GM12891 (cell line): ENCODE data around the gene ENPEP.
"Not testable (repeated sequence)": the region's sequence is repeated elsewhere in the genome, so short reads cannot be mapped to it uniquely, and the experiment has no call there.

ENCODE experiments used
- DNase-seq: peaks from one replicate; pipeline ENCODE4 v3.0.0; 2011; ENCODE audit warnings: low spot score; ENCODE audit not compliant: insufficient read length
- FAIRE-seq: peaks from 2 replicates; lab custom pipeline; 2011; peaks lifted over from hg19 to GRCh38; lab: Jason Lieb, UNC
- PAX5 ChIP-seq: IDR thresholded peaks from 2 replicates; pipeline ENCODE4 v1.6.1; 2011; ENCODE audit warnings: low read length, moderate library complexity, mild to moderate bottlenecking; ENCODE audit not compliant: insufficient read depth, severe bottlenecking
- POLR2A ChIP-seq: IDR thresholded peaks from 2 replicates; pipeline ENCODE4 v1.6.1; 2011; ENCODE audit warnings: low read depth, low read length, control low read depth
- POLR2AphosphoS5 ChIP-seq: IDR thresholded peaks from 2 replicates; pipeline ENCODE4 v1.6.1; 2011; ENCODE audit warnings: low read depth, low read length, control low read depth
- POU2F2 ChIP-seq: IDR thresholded peaks from 2 replicates; pipeline ENCODE4 v1.6.1; 2011; ENCODE audit warnings: low read depth, mild to moderate bottlenecking, control low read depth, low read length, moderate library complexity
- SPI1 ChIP-seq: IDR thresholded peaks from 2 replicates; pipeline ENCODE4 v1.6.1; 2011; ENCODE audit warnings: low read depth, low read length, control low read depth
- TAF1 ChIP-seq: IDR thresholded peaks from 2 replicates; pipeline ENCODE4 v1.6.1; 2011; ENCODE audit warnings: low read depth, low read length, control low read depth

Gene ENPEP

DNA sequence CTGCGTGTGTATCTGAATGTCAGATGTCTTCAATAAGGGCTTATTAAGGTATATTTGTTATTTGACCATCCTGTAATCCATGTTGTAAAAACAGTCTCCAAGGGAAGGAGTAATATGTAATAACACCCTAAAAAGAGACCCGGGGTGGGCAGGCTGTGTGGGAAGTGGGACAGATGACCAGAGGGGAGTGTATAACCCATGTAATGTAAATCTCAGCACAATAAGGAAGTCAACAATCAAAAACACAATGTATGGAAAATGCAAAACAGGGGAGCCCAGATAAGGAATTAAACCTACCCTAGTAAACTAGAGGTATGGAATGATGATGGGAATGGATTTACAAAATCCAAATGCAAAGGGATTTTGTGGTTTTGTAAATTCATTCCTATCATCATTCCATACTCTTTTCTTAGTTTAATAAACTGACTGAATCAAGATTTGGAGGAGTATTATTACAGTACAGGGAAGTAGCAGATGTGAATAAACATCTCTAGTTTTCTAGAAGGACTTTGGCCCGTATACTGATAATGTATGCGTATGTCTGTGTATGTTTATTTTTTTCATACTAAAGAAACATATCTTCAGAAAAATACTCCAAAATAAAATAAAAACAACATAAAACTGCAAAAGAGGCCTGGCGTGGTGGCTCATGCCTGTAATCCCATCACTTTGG, 15.7 kb upstream of the ENPEP start:
- no peak for DNase-seq
- FAIRE-seq: no peak
- TF ChIP-seq POU2F2 (no peak), TAF1 (no peak), SPI1 (no peak), POLR2A (no peak), POLR2AphosphoS5 (no peak), PAX5 (no peak)

DNA sequence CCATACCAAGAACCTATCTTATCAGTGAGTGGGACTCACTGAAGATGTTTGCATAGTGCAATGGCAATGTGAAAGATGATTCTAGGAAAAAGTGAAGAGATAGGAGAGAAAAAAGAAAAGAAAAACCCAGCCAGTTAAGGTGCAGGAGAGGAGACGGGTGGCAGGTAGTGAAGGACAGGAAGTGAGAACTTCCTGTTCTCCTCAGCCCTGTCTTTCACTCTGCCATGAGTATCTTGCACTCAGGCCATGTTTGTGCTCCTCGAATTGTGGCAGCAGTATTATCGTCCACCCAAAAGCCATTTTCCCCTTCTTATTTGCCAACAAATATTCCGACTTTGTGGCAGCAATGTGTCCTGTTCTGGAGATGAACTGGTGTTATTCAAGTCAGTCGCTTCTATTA, 8.6 kb upstream of the ENPEP start:
- peak; percentile 73 for FAIRE-seq
- no peak for DNase-seq
- TF ChIP-seq POU2F2 (no peak), POLR2A (no peak), SPI1 (peak; percentile 68; the same call in 1 of the 2 replicates)

DNA sequence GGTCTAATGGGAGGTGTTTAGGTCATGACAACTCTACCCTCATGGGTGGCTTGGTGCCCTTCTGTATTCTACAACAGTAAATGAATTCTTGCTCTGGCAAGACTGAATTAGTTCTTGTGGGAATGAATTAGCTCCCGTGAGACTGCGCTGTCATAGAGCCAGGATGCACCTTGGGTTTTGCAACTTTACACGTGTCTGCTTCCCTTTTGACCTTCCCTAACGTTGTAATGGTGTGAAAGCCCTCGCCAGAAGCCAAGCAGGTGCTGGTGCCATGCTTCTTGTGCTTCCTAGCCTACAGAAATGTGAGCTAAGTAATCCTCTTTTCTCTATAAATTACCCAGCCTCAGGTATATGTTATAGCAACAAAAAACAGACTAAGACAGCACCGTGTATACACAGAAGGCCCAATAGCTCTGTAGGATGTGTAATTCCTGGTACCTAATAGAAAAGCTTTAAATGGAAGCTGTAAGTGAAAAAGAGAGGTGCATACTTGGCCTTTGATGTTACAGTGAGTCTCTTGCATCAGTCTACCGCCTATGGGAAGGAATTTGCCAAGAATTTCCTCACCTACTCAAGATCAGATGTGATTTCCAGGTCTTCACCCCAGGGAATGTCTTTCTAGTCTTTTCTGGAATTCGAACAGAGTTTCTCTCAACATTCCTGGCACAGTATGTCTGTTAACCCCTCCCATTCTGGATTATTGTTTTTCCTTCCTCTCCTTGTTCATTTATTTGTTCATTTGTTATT, 3.2 kb upstream of the ENPEP start:
- TF ChIP-seq POU2F2: no peak
- no peak for TF ChIP-seq POLR2A
- no peak for TF ChIP-seq TAF1
- TF ChIP-seq SPI1: no peak
- no peak for TF ChIP-seq POLR2AphosphoS5
- TF ChIP-seq PAX5: no peak
- FAIRE-seq (no peak), DNase-seq (no peak)

DNA sequence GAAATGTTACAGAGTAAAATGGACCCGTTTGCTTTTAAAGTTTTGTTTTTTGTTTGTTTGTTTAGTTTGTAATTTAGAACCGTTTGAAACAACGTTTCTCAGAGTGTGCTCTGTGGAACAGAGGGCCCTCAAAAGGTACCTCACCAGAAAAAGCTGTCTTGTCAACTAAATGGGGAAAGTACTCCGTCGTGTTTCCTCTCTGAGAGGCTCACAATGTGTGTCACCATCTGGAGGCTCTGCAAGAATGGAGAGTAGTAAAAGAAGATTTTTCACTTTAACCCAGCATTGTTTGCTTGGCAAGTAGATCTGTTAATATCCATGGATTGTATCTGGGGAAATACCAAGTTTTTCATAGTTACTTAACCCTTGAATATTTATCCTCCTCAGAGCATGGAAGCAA, 1.5 kb upstream of the ENPEP start:
- FAIRE-seq (no peak), DNase-seq (no peak)
- no peak for TF ChIP-seq POLR2A

DNA sequence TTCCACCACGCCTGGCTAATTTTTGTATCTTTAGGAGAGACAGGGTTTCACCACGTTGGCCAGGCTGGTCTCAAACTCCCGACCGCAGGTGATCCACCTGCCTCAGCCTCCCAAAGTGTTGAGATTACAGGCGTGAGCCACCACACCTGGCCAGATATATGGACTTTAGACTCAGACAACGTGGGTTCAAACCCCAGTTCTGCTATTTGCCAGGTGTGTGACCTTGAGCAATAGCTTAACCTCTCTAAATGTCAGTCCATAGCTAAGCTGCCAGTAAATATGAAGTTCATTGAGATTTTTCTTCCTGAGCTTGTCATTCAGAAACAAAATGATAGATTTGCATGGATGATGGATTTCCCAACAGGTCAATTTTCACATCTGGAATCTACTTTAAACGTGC, 875 bp upstream of the ENPEP start:
- DNase-seq, FAIRE-seq: not testable (repeated sequence)

DNA sequence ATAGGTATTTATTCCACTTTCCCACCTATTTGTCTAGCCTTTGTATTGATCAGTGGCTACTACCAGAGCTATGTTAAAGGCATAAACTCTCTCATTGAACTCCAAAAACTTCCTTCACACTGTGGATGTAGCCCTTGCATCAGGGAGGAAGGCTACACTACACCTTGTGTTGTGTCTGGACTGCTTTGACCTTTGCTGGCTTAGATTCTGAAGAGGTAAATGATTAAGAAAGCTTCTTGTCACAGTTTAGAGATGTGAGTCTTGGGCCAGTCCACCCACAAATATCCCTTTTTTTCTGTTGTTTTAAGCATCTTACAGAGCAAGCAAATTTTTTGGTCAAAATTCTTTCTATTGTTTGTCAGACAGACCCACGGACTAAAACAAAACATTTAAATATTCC, 1.9 kb downstream of the ENPEP start:
- TF ChIP-seq POLR2A: no peak
- TF ChIP-seq POU2F2: no peak
- TF ChIP-seq SPI1: no peak
- no peak for TF ChIP-seq PAX5
- TF ChIP-seq POLR2AphosphoS5: no peak
- no peak for TF ChIP-seq TAF1
- FAIRE-seq (no peak), DNase-seq (no peak)

DNA sequence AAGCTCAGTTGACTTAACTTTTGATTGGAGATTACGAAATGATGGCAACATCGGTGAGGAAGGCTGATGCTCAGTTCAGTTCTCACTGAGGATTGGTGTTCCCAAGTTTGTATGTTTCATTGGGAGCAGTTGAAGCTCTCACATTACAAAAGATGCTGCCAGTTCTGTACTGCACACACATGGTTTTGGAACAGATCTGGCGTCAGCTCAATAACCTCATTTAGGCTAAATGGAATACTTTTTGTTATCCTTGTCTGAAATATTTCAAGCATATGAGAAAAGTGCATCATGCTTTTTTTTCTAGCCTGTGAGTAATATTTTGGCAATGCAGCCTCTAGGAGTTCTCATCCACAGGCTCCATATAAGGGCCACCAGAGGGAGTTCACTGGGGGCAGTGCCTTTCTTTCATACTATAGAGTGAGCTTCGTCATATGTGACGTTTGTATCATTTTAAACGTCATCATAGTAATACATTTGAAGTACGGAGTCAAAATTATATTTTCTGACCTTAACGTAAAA, 4.1 kb downstream of the ENPEP start:
- no peak for DNase-seq
- FAIRE-seq: no peak
- no peak for TF ChIP-seq TAF1
- no peak for TF ChIP-seq PAX5
- TF ChIP-seq POU2F2: no peak
- TF ChIP-seq POLR2AphosphoS5: no peak
- no peak for TF ChIP-seq SPI1

DNA sequence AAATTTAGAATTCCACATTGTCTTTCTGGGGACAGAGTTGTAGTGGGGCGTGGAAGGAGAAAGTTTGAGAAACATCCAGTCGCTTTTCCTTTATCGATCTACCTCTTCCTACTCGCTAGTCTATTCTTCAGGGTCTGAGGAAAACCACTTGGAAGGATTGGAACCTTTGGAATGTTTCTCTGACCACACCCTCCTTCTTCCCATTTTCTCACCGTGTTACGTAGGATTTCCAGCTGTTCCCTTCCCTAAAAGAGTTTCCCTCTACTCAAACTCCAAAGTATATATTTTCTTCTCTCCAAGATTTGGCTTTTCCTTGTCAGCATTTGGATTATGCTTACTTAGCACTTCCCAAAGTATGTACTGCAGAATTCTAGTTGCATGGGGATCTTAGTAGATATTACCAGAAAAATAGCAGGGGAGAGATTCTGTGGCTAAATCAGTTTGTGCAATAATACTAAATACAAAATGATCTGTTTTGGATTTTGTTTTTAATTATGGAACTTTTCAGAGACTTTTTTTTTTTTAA, 4.9 kb downstream of the ENPEP start:
- no peak for TF ChIP-seq POLR2AphosphoS5
- TF ChIP-seq TAF1: no peak
- TF ChIP-seq POLR2A: no peak
- TF ChIP-seq POU2F2: no peak
- no peak for TF ChIP-seq PAX5
- no peak for TF ChIP-seq SPI1
- DNase-seq (no peak), FAIRE-seq (no peak)

DNA sequence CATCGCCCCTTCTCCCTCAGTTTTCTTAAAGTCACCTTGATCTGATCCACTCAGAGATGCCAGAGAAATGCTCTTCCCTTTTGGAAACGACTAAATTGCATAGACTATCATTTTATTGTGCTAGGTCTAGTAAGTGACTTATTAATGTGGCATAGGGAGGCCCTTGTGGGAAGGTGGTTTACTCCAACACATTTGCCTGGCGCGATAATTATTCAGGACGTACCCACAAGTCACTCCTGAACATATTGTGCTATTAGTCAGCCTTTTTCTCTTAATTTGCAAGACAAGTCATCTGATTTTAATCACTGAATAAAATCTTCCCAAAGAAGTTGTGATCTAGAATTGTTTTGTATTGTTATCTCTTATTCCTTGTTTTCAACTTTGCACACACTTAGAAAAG, 7.6 kb downstream of the ENPEP start:
- FAIRE-seq: peak; percentile 75
- DNase-seq: no peak
- no peak for TF ChIP-seq SPI1
- no peak for TF ChIP-seq POLR2A
- TF ChIP-seq POLR2AphosphoS5: no peak
- TF ChIP-seq PAX5: no peak
- no peak for TF ChIP-seq POU2F2
- TF ChIP-seq TAF1: no peak

DNA sequence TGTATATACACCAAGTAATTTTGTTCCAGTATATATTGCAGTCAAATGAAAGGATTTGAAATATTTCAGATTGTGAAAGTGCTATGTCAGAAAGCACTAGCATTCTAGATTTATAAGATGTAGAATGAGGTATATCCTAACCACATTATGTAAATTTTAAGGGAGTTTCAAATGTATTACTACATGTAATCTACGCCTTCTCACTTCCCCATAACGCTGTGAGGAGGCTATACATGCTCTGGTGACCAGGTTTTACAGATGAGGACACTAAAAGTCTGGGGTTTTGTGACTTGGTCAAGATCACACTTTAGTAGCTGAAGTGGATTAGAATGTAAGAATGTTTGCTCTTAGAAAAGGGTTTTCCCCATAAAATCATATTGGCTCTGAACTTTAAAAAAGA, 8.1 kb downstream of the ENPEP start:
- TF ChIP-seq POU2F2 (peak; percentile 72), POLR2A (no peak), SPI1 (peak; percentile 97), POLR2AphosphoS5 (no peak)
- peak; percentile 93 for FAIRE-seq
- peak; percentile 10 for DNase-seq
